Measurements from ENCODE around the gene PLCD3.

PLCD3 gene

DNA sequence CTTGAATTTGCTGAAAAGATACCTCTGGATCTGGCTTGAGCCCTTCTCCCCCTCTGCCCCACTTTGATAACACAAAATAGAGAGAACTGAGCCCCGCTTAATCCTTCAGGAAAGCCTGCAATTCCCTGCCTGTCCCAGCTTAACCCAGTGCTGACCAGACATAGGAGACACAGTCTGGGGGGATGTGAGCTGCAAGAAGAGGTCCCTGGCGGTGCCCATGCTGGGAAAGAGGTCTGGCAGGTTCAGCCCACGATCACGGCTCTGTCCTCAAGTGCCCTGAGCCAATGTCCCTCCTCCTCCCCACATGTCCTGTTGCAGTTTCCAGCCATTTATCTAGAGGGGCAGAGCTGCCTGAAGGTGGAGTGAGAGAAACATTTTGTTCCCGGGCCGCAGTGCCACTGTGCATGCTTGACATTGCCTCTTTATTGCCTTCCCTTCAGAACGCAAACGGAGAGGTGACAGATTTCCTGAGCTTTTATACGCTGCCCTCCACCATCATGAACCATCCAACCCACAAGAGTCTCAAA lies 29.0 kb downstream of the PLCD3 start:
- TF ChIP-seq TAF1 (IDR thresholded peaks at IDR 0.05; ENCODE audit: borderline replicate concordance, insufficient read depth, low read length) (no peak), POLR2AphosphoS5 (IDR thresholded peaks at IDR 0.05; ENCODE audit: low read depth, low read length) (no peak), REST (IDR thresholded peaks at IDR 0.05; ENCODE audit: insufficient read depth in 1 of 2, low read depth in 2 of 2, low read length in 2 of 2) (no peak), FOXP2 (optimal IDR thresholded peaks at IDR 0.05; ENCODE audit: borderline replicate concordance, extremely low read depth, extremely low read length, insufficient read depth) (no peak), SIN3A (IDR thresholded peaks at IDR 0.05; ENCODE audit: borderline replicate concordance, insufficient read depth, low read length) (no peak)

GRCh38 chr17:45102856-45103255 lies 29.5 kb downstream of the PLCD3 start:
- no peak for TF ChIP-seq POLR2AphosphoS5 (IDR thresholded peaks at IDR 0.05; ENCODE audit: low read depth, low read length)
- TF ChIP-seq FOXP2 (optimal IDR thresholded peaks at IDR 0.05; ENCODE audit: borderline replicate concordance, extremely low read depth, extremely low read length, insufficient read depth) = no peak
- no peak for TF ChIP-seq SIN3A (IDR thresholded peaks at IDR 0.05; ENCODE audit: borderline replicate concordance, insufficient read depth, low read length)
- no peak for TF ChIP-seq TAF1 (IDR thresholded peaks at IDR 0.05; ENCODE audit: borderline replicate concordance, insufficient read depth, low read length)
- TF ChIP-seq REST (IDR thresholded peaks at IDR 0.05; ENCODE audit: insufficient read depth in 1 of 2, low read depth in 2 of 2, low read length in 2 of 2) = no peak

DNA sequence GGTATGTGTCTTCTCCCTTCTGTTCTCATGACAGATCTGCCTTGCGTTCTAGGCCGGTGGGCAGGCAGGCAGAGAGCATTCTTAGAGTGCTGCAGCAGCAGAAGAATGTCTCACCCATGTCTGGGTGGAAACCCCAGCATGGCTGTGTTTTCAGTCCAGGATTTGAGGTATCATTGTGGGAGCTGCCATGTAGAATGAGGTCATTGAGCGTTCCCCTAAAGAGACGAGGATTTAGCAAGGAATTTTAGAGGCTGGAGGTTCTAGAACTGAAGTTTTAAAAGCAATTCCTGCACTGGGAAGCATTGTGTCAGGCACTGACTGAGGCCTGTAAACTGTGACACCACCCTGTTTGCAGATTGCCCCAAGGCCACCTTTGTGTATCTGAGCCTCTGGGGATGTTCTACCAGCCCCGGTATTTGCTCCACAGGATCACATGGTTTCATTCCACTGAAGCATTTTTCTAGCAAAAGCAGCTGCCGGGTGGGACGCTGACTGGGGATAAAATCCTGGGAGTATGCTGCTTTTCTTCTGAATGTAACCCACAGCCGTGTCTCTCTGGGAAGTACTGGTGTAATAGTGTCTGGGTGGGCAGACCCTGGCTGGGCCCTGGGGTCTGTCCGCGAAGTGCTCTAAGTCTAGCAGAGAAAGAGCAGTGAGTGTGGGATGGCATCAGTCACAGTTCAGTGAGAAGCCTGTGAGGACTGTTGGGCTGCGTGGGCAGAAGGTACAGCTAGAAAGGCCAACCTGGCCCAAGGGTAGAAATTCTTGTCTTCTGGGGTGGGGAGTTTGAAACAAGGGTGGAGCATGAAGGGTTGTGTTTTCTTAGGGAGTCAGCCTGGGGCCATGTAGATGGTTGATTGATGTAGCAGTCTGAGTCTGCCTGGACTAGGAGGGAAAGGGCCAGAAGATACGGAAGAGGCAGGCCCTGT lies 30.2 kb downstream of the PLCD3 start:
- TF ChIP-seq SIN3A (IDR thresholded peaks at IDR 0.05; ENCODE audit: borderline replicate concordance, insufficient read depth, low read length) = no peak
- no peak for TF ChIP-seq FOXP2 (optimal IDR thresholded peaks at IDR 0.05; ENCODE audit: borderline replicate concordance, extremely low read depth, extremely low read length, insufficient read depth)
- TF ChIP-seq TAF1 (IDR thresholded peaks at IDR 0.05; ENCODE audit: borderline replicate concordance, insufficient read depth, low read length) = no peak
- TF ChIP-seq POLR2AphosphoS5 (IDR thresholded peaks at IDR 0.05; ENCODE audit: low read depth, low read length) = no peak
- TF ChIP-seq REST (IDR thresholded peaks at IDR 0.05; ENCODE audit: insufficient read depth in 1 of 2, low read depth in 2 of 2, low read length in 2 of 2) = no peak

DNA sequence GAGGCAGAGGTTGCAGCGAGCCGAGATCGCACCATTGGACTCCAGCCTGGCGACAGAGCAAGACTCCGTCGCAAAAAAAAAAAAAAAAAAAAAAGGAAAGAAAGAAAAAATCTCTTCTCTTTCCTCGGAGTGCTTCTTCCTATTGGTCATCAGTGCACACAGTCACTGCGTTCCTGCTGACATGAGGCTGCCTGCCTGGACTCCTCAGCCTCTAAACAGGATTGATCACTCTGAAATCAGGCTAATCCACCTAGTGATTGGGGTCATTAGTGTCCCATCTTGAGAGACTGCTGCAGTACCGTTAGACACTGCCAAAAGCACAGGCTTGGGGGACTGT lies 30.8 kb downstream of the PLCD3 start:
- TF ChIP-seq SIN3A (IDR thresholded peaks at IDR 0.05; ENCODE audit: borderline replicate concordance, insufficient read depth, low read length) (no peak), FOXP2 (optimal IDR thresholded peaks at IDR 0.05; ENCODE audit: borderline replicate concordance, extremely low read depth, extremely low read length, insufficient read depth) (no peak), REST (IDR thresholded peaks at IDR 0.05; ENCODE audit: insufficient read depth in 1 of 2, low read depth in 2 of 2, low read length in 2 of 2) (no peak), TAF1 (IDR thresholded peaks at IDR 0.05; ENCODE audit: borderline replicate concordance, insufficient read depth, low read length) (no peak)

All from PFSK-1 (cell line).